ENCODE results near the gene TRAPPC14. TPM values are rescaled to one million over a fixed set of nuclear protein-coding genes. Genes with fewer than 3 reads are reported as not detected.

Gene TRAPPC14
- total and polyA plus RNA-seq, 2 of the 13 experiments (the other 11 are each of a cell fraction or from before 2014, with no cell fraction given), result 4.7 to 9.6 TPM

DNA sequence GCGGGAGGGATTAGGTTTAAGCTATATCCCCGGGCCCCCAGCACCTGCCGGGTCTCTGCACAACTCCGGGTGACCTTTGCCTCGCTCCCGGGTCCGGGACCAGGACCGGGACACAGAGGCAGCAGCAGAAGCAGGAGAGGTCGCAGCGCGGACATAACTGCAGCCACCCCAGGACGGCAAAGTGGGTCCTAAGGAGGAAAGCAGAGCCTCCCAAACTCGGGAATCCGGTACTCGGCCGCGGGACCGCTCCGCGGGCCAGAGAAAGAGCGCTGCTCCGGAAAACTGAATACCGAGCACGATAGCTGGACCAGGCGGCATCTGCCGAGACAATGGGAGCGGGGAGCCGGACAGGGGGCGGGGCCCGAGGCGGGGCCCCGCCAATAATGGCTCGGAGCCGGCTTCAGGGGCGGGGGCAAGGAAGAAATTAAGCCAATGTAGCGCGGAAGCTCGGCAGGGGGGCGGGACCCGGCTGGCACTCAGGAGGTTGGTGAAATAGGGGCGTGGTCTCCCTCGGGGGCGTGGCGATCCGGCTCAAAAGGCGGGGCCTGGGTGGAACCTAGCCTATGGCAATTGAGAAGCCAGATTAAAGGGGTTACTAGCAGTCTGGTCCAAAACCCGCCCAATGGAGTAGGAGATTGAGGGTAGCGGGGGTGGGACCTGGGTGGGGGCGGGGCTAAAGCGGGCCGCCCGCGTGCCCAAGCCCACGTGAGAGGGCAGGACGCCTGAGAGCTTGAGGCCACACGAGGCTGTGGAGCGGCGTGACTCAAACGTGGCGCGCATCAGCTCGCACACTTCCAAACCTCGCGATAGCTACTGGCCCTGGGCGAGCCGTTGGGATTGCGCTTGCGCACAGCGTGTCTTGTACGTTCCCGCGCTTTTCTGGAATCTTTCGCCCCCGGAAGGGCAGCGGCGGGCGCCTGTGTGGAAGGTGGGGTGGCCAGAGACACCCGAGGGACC, 18.8 kb upstream of the TRAPPC14 start, which contains the start of the genes GPC2 and STAG3:
Gene GPC2 (minus strand): TSS at position 337 of the 957 bp plus-strand sequence. CDS start 182 bp downstream, at position 155.
Gene STAG3 (plus strand): TSS at position 874 of the 957 bp plus-strand sequence. CDS start 2,639 bp downstream, outside the sequence.
- Histone ChIP-seq H3K9ac (ENCODE audit: insufficient read depth, low read depth, low read length) (0 out of 2 replicates have a peak within 1 kb of the TSS, but pooled peaks have one; percentile 8), H3K4me2 (ENCODE audit: low read depth, low read length) (peak within 1 kb of the TSS; percentile 94), H3K4me3 (replicated peaks in 1 of 3; ENCODE audit: insufficient read depth in 1 of 3, low read depth in 2 of 3, low read length in 3 of 3) (peak within 1 kb of the TSS; percentile 68 to 80 (median 69)), H3K27ac (ENCODE audit: extremely low read length, insufficient read depth, low read length) (no peak within 1 kb of the TSS), H3K27me3 (ENCODE audit: control insufficient read depth in 1 of 2, insufficient read depth in 2 of 2, low read length in 2 of 2) (peaks cover 1 to 4% of the 10 kb centered on the region in 2 experiments; a peak in 2 of 5 replicates), H3K79me2 (ENCODE audit: insufficient read depth, low read length) (no peaks in the 10 kb centered on the region), H2AFZ (ENCODE audit: low read length) (no peak within 1 kb of the TSS), H3K36me3 (replicated peaks in 1 of 2; ENCODE audit: control insufficient read depth in 1 of 2, insufficient read depth in 2 of 2, low read length in 2 of 2) (no peaks in the 10 kb centered on the region), H3K9me3 (ENCODE audit: low read length) (no peaks in the 10 kb centered on the region), H4K20me1 (ENCODE audit: insufficient read depth, low read length) (no peaks in the 10 kb centered on the region), H3K4me1 (ENCODE audit: insufficient read depth, low read length) (peaks cover 13% of the 10 kb centered on the region)
- ATAC-seq (peak; percentile 89), FAIRE-seq (peak; percentile 28), DNase-seq (ENCODE audit: low spot score) (peak; percentile 85)
- POLR2A ChIA-PET, result interaction anchor here (0.6 to 1.7 kb wide), 5 partner anchors 9 to 311 kb away, joined by 3 to 11 read pairs (median 3); partner anchors contain the start of genes GAL3ST4 and LAMTOR4
- in situ Hi-C loops (cut with HindIII; ENCODE audit: extremely low pct_ligation_motif_present, low pct_unique_long_range_greater_than_20kb) (no loop called here), intact Hi-C loops (cut with micrococcal nuclease; ENCODE audit: unreplicated experiment) (no loop called here)
- WGBS (ENCODE audit: low lambda C conversion rate), result 32% methylated on average over 63 of the region's 78 CpGs
- CTCF ChIA-PET (ENCODE audit: low intra/inter-chr PET ratio, low total read pairs), result no interaction called here
- no TSS peak for BruUV-seq (replicated peaks)
- TF ChIP-seq POLR2G (IDR thresholded peaks at IDR 0.05; ENCODE audit: low read depth, low read length) (0 out of 2 replicates have a peak, but pooled peaks have one; percentile 49), TP53 (CRISPR knock-in tag; conservative IDR thresholded peaks at IDR 0.05) (no peak), ZMAT3 (CRISPR knock-in tag; conservative IDR thresholded peaks at IDR 0.05) (no peak), ZNF564 (CRISPR knock-in tag; IDR thresholded peaks at IDR 0.05) (0 out of 2 replicates have a peak, but pooled peaks have one; percentile 8), FOXJ3 (CRISPR knock-in tag; IDR thresholded peaks at IDR 0.05; ENCODE audit: borderline replicate concordance) (no peak), SP4 (CRISPR knock-in tag; IDR thresholded peaks at IDR 0.05) (peak; percentile 83), SRY (CRISPR knock-in tag; IDR thresholded peaks at IDR 0.05) (0 out of 2 replicates have a peak, but pooled peaks have one; percentile 63), ZNF333 (CRISPR knock-in tag; IDR thresholded peaks at IDR 0.05; ENCODE audit: borderline replicate concordance) (no peak), ZMYM2 (CRISPR knock-in tag; IDR thresholded peaks at IDR 0.05) (0 out of 2 replicates have a peak, but pooled peaks have one; percentile 24), XRCC5 (optimal IDR thresholded peaks at IDR 0.05; ENCODE audit: low read length) (no peak), HNRNPK (IDR thresholded peaks at IDR 0.05; ENCODE audit: low read depth, low read length, poor library complexity, severe bottlenecking) (peak; percentile 57), ZNF816 (CRISPR knock-in tag; IDR thresholded peaks at IDR 0.05; ENCODE audit: borderline replicate concordance) (no peak), ZNF225 (CRISPR knock-in tag; IDR thresholded peaks at IDR 0.05) (peak; percentile 67; the same call in 1 of the 2 replicates), ZNF724P (CRISPR knock-in tag; IDR thresholded peaks at IDR 0.05; ENCODE audit: borderline replicate concordance) (0 out of 2 replicates have a peak, but pooled peaks have one; percentile 35)
- TF ChIP-seq, protein P1, sequence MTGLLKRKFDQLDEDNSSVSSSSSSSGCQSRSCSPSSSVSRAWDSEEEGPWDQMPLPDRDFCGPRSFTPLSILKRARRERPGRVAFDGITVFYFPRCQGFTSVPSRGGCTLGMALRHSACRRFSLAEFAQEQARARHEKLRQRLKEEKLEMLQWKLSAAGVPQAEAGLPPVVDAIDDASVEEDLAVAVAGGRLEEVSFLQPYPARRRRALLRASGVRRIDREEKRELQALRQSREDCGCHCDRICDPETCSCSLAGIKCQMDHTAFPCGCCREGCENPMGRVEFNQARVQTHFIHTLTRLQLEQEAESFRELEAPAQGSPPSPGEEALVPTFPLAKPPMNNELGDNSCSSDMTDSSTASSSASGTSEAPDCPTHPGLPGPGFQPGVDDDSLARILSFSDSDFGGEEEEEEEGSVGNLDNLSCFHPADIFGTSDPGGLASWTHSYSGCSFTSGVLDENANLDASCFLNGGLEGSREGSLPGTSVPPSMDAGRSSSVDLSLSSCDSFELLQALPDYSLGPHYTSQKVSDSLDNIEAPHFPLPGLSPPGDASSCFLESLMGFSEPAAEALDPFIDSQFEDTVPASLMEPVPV (CRISPR knock-in tag; IDR thresholded peaks at IDR 0.05), result 0 out of 2 replicates have a peak, but pooled peaks have one; percentile 40
- TF ChIP-seq, protein P2, sequence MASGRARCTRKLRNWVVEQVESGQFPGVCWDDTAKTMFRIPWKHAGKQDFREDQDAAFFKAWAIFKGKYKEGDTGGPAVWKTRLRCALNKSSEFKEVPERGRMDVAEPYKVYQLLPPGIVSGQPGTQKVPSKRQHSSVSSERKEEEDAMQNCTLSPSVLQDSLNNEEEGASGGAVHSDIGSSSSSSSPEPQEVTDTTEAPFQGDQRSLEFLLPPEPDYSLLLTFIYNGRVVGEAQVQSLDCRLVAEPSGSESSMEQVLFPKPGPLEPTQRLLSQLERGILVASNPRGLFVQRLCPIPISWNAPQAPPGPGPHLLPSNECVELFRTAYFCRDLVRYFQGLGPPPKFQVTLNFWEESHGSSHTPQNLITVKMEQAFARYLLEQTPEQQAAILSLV (CRISPR knock-in tag; IDR thresholded peaks at IDR 0.05; ENCODE audit: borderline replicate concordance), result peak; percentile 47; the same call in 1 of the 2 replicates
- TF ChIP-seq, protein P3, sequence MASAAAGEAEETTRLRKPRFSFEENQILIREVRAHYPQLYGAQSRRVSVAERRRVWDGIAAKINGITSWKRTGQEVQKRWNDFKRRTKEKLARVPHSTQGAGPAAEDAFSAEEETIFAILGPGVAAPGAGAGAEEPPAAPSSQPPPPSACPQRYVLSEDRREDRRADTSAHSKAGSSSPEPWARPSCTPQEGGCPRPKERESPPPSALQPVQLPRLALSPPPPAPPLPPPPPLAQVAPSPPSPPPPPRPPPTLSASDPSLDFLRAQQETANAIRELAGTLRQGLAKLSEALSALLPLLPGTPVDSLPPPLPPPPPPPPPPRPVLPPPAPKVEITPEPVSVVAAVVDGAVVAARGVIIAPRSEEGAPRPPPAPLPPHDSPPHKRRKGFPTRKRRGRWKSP (CRISPR knock-in tag; IDR thresholded peaks at IDR 0.05), result 0 out of 2 replicates have a peak, but pooled peaks have one; percentile 38

All from HepG2 (cell line).